Thyroid gland (tissue), 4 donors: ENCODE measurements around the gene NACC1. TPM values are rescaled to one million over a fixed set of nuclear protein-coding genes. Genes with fewer than 3 reads are reported as not detected.
"Not testable (repeated sequence)": the region's sequence is repeated elsewhere in the genome, so short reads cannot be mapped to it uniquely, and the experiment has no call there.

Experiments
- DNase-seq, 2 donors: peaks; one replicate each; pipeline ENCODE4 v3.0.0-alpha.2; 2019
- H3K27ac ChIP-seq, 3 donors: fragments of 200-600 bp; sonication (generic); 1 replicate in 2 of 3; 2 replicates in 1 of 3; pipeline ENCODE4 v1.5.1; 2016 to 2019; ENCODE audit warnings: mild to moderate bottlenecking in 1 of 3, moderate library complexity in 1 of 3
- H3K27me3 ChIP-seq: fragments of 200-600 bp; sonication (generic); one replicate; pipeline ENCODE4 v1.5.1; 2019
- H3K36me3 ChIP-seq, 2 donors: fragments of 200-600 bp; sonication (generic); one replicate each; pipeline ENCODE4 v1.5.1; 2016 to 2019
- H3K4me1 ChIP-seq, 2 donors: fragments of 200-600 bp; sonication (generic); one replicate each; pipeline ENCODE4 v1.5.1; 2017 to 2019
- H3K4me3 ChIP-seq, 3 donors: fragments of 200-600 bp; sonication (generic); replicated peaks in 1 of 3; 1 replicate in 2 of 3; 2 replicates in 1 of 3; pipeline ENCODE4 v1.5.1; 2016; ENCODE audit warnings: mild to moderate bottlenecking in 1 of 3
- H3K9me3 ChIP-seq: fragments of 200-600 bp; sonication (generic); one replicate; pipeline ENCODE4 v1.5.1; 2017
- CTCF ChIP-seq, 6 experiments: fragments of 200-600 bp in 3 of 6; fragments of 450-650 bp in 3 of 6; sonication (generic) in 3 of 6; IDR thresholded peaks; one replicate each; pipeline ENCODE4 v1.5.1; 2016 to 2019; ENCODE audit warnings: antibody characterized with exemption in 6 of 6, mild to moderate bottlenecking in 2 of 6, inconsistent platforms in 1 of 6, moderate library complexity in 1 of 6
- POLR2A ChIP-seq, 2 donors: fragments of 450-650 bp; IDR thresholded peaks; one replicate each; pipeline ENCODE4 v1.6.1; 2017; ENCODE audit warnings: antibody characterized with exemption in 2 of 2, mild to moderate bottlenecking in 2 of 2, moderate library complexity in 1 of 2
- WGBS, 2 donors: methylation state at CpG; one replicate each; pipeline ENCODE4 v1.1.5; 2017; 5-methylcytosine and 5-hydroxymethylcytosine counted together
- intact Hi-C: fragments of 100-400 bp; cut with DNase I; formaldehyde crosslinking; loops from one replicate; pipeline ENCODE4 v1.15.1; 2023
- total RNA-seq, 4 donors: library from RNA; depleted of rRNA; stranded (reverse); fragments of >200 nt; gene quantifications; one replicate each; pipeline ENCODE4 v1.2.3, GENCODE V29; 2016

The NACC1 gene
- total RNA-seq, 4 donors from 2014 or later, result 16.9 to 67.7 (median 43.0) TPM

GRCh38 chr19:13171146-13171545 lies 53.1 kb downstream of the NACC1 start:
- intact Hi-C loops, result no loop called here
- H3K27ac ChIP-seq, result peak overlapping the region in 1 of 3 donors; percentile 92

GRCh38 chr19:13172346-13173138 lies 54.5 kb downstream of the NACC1 start:
- H3K36me3 ChIP-seq, result no peaks in the 10 kb centered on the region
- intact Hi-C loops, result no loop called here
- H3K9me3 ChIP-seq, result no peaks in the 10 kb centered on the region
- 19 to 26% methylated on average over 17 to 18 of the region's 18 CpGs for WGBS, 2 donors
- peaks cover 23 to 47% of the 10 kb centered on the region in 2 donors for H3K4me1 ChIP-seq
- H3K27ac ChIP-seq, result peak overlapping the region; percentile 81 to 92 (median 91)
- TF ChIP-seq CTCF (IDR thresholded peaks at IDR 0.05) (no peak), POLR2A (IDR thresholded peaks at IDR 0.05) (no peak)
- peak; percentile 96 to 97 for DNase-seq
- no peaks in the 10 kb centered on the region for H3K27me3 ChIP-seq
- H3K4me3 ChIP-seq, result peak overlapping the region in 1 of 3 donors; percentile 6

More at GRCh38 chr19:13171146-13171545, 53.1 kb downstream of the NACC1 start:
- no peak for DNase-seq
- Histone ChIP-seq H3K4me3 (no peak overlapping the region), H3K27me3 (no peaks in the 10 kb centered on the region), H3K9me3 (no peaks in the 10 kb centered on the region), H3K36me3 (no peaks in the 10 kb centered on the region), H3K4me1 (peaks cover 31 to 61% of the 10 kb centered on the region in 2 donors)
- WGBS, 2 donors, result 95 to 97% methylated on average over 7 of the region's 7 CpGs
- no peak for TF ChIP-seq CTCF (IDR thresholded peaks at IDR 0.05)
- no peak for TF ChIP-seq POLR2A (IDR thresholded peaks at IDR 0.05)

- peak; percentile 52 to 54 for DNase-seq
- no peak for TF ChIP-seq POLR2A (IDR thresholded peaks at IDR 0.05)
- no peak for TF ChIP-seq CTCF (IDR thresholded peaks at IDR 0.05)
- Histone ChIP-seq H3K36me3 (no peaks in the 10 kb centered on the region), H3K4me3 (no peak overlapping the region), H3K27ac (peak overlapping the region; percentile 81 to 92 (median 91)), H3K27me3 (no peaks in the 10 kb centered on the region), H3K4me1 (peaks cover 19 to 41% of the 10 kb centered on the region in 2 donors), H3K9me3 (no peaks in the 10 kb centered on the region)
- intact Hi-C loops, result no loop called here
- 41 to 49% methylated on average over 11 to 12 of the region's 12 CpGs for WGBS, 2 donors
Observed at GRCh38 chr19:13173139-13173737, 55.2 kb downstream of the NACC1 start.

- peaks cover 17 to 25% of the 10 kb centered on the region in 2 donors for H3K4me1 ChIP-seq
- H3K4me3 ChIP-seq, result no peak overlapping the region
- H3K27ac ChIP-seq, result no peak overlapping the region
- DNase-seq, result no peak
- WGBS, 2 donors, result 77 to 84% methylated on average over 8 of the region's 8 CpGs
- intact Hi-C loops, result no loop called here
- TF ChIP-seq POLR2A (IDR thresholded peaks at IDR 0.05) (no peak), CTCF (IDR thresholded peaks at IDR 0.05) (no peak)
- H3K27me3 ChIP-seq, result no peaks in the 10 kb centered on the region
- no peaks in the 10 kb centered on the region for H3K36me3 ChIP-seq
- H3K9me3 ChIP-seq, result no peaks in the 10 kb centered on the region
Observed at GRCh38 chr19:13176345-13176744, 58.3 kb downstream of the NACC1 start.

- peaks cover 18 to 22% of the 10 kb centered on the region in 2 donors for H3K4me1 ChIP-seq
- H3K36me3 ChIP-seq, H3K27ac ChIP-seq, H3K4me3 ChIP-seq, DNase-seq, intact Hi-C loops, H3K27me3 ChIP-seq, H3K9me3 ChIP-seq: not testable (repeated sequence)
- WGBS, 2 donors, result 94 to 95% methylated on average over 5 of the region's 5 CpGs
Observed at GRCh38 chr19:13177584-13177983, 59.5 kb downstream of the NACC1 start.

- H3K9me3 ChIP-seq, H3K4me3 ChIP-seq, intact Hi-C loops, H3K27me3 ChIP-seq, DNase-seq, H3K36me3 ChIP-seq, H3K27ac ChIP-seq: not testable (repeated sequence)
- WGBS, 2 donors, result 87 to 91% methylated on average over 10 of the region's 10 CpGs
- H3K4me1 ChIP-seq, result peaks cover 11 to 15% of the 10 kb centered on the region in 2 donors
Observed at GRCh38 chr19:13178291-13178690, 60.2 kb downstream of the NACC1 start.
